C4-2B (cell line): ENCODE results near the gene ZFP36L2.

Experiments used
- H3K27ac ChIP-seq: fragments of 450-650 bp; 2 replicates; pipeline ENCODE4 v1.5.1; 2017
- CTCF ChIP-seq: fragments of 450-650 bp; conservative IDR thresholded peaks from 2 replicates; pipeline ENCODE4 v1.5.1; 2017; ENCODE audit warnings: mild to moderate bottlenecking
- ZFX ChIP-seq: fragments of 450-650 bp; IDR thresholded peaks from 2 replicates; pipeline ENCODE4 v1.6.1; 2017

Gene ZFP36L2

GRCh38 chr2:43174368-43174916, 52.0 kb downstream of the ZFP36L2 start:
- no peak overlapping the region for H3K27ac ChIP-seq
- TF ChIP-seq CTCF (no peak), ZFX (no peak)
